HepG2 (cell line): Measurements from ENCODE around the gene ITGB5.

Source experiments
- CTCF ChIP-seq: sonication (generic); formaldehyde crosslinking; IDR thresholded peaks from 2 replicates; pipeline ENCODE4 v1.5.0; 2020; ENCODE audit warnings: mild to moderate bottlenecking, missing genetic modification reagents, moderate library complexity
- FOXK1 ChIP-seq: sonication (generic); formaldehyde crosslinking; IDR thresholded peaks from 2 replicates; pipeline ENCODE4 v1.4.0; 2020; ENCODE audit warnings: low read depth, missing genetic modification reagents, borderline replicate concordance
- LCORL ChIP-seq, 2 experiments: fragments of 450-650 bp in 1 of 2; sonication (generic) in 1 of 2; formaldehyde crosslinking in 1 of 2; IDR thresholded peaks; 2 replicates each; pipeline versions ENCODE4 v1.5.0 to v1.6.1; 2017 to 2020; ENCODE audit warnings: antibody characterized with exemption in 1 of 2, missing genetic modification reagents in 1 of 2
- REPIN1 ChIP-seq: sonication (generic); formaldehyde crosslinking; IDR thresholded peaks from 2 replicates; pipeline ENCODE4 v1.8.0; 2022; ENCODE audit warnings: missing genetic modification reagents, low read depth, mild to moderate bottlenecking, borderline replicate concordance
- SUZ12 ChIP-seq: fragments of 150-350 bp; IDR thresholded peaks from 2 replicates; pipeline ENCODE4 v1.6.1; 2014; ENCODE audit warnings: low read depth, low read length
- ZNF510 ChIP-seq: sonication (generic); formaldehyde crosslinking; IDR thresholded peaks from 2 replicates; pipeline ENCODE4 v1.4.0; 2020; ENCODE audit warnings: low read depth, mild to moderate bottlenecking, missing genetic modification reagents
- ZNF558 ChIP-seq: sonication (generic); formaldehyde crosslinking; IDR thresholded peaks from 2 replicates; pipeline ENCODE4 v1.9.0; 2022; ENCODE audit warnings: mild to moderate bottlenecking, missing genetic modification reagents, borderline replicate concordance
- ZNF740 ChIP-seq: sonication (generic); formaldehyde crosslinking; IDR thresholded peaks from 2 replicates; pipeline ENCODE4 v1.4.0; 2020; ENCODE audit warnings: missing genetic modification reagents

- no peak for TF ChIP-seq ZNF558
- no peak for TF ChIP-seq REPIN1 (CRISPR knock-in tag)
- TF ChIP-seq ZNF510 = no peak
- no peak for TF ChIP-seq SUZ12
- TF ChIP-seq FOXK1 (CRISPR knock-in tag) = no peak
- TF ChIP-seq LCORL (IDR thresholded peaks at IDR 0.05) = no peak
- TF ChIP-seq LCORL (CRISPR knock-in tag; IDR thresholded peaks at IDR 0.05) = no peak
- no peak for TF ChIP-seq CTCF (CRISPR knock-in tag)
- TF ChIP-seq ZNF740 = no peak
Measured at GRCh38 chr3:124813541-124813940, 73.6 kb downstream of the ITGB5 start.
